Tibial nerve (tissue), 4 donors: ENCODE results near the gene MARCHF6.
"Not testable (repeated sequence)": the region's sequence is repeated elsewhere in the genome, so short reads cannot be mapped to it uniquely, and the experiment has no call there.

Experiments used
- CTCF ChIP-seq, 5 experiments: fragments of 200-600 bp in 3 of 5; fragments of 450-650 bp in 2 of 5; sonication (generic) in 3 of 5; IDR thresholded peaks; one replicate each; pipeline ENCODE4 v1.5.1; 2016 to 2019; ENCODE audit warnings: antibody characterized with exemption in 5 of 5, mild to moderate bottlenecking in 3 of 5, moderate library complexity in 2 of 5
- EP300 ChIP-seq, 2 donors: sonication (generic); formaldehyde crosslinking; IDR thresholded peaks; one replicate each; pipeline ENCODE4 v1.6.1; 2017; ENCODE audit warnings: antibody characterized with exemption in 2 of 2, mild to moderate bottlenecking in 1 of 2
- POLR2A ChIP-seq, 2 donors: fragments of 450-650 bp; IDR thresholded peaks; one replicate each; pipeline ENCODE4 v1.6.1; 2017; ENCODE audit warnings: antibody characterized with exemption in 2 of 2, mild to moderate bottlenecking in 2 of 2, moderate library complexity in 2 of 2

- not testable (repeated sequence) for TF ChIP-seq CTCF, POLR2A, EP300 (IDR thresholded peaks at IDR 0.05)
Measured at GRCh38 chr5:10371369-10371768, 17.9 kb downstream of the MARCHF6 start.
